Measurements from ENCODE around the gene URM1. TPM values are rescaled to one million over a fixed set of nuclear protein-coding genes. Genes with fewer than 3 reads are reported as not detected.

The URM1 gene
- total RNA-seq, 1 donor from 2014 or later = 56.9 TPM

DNA sequence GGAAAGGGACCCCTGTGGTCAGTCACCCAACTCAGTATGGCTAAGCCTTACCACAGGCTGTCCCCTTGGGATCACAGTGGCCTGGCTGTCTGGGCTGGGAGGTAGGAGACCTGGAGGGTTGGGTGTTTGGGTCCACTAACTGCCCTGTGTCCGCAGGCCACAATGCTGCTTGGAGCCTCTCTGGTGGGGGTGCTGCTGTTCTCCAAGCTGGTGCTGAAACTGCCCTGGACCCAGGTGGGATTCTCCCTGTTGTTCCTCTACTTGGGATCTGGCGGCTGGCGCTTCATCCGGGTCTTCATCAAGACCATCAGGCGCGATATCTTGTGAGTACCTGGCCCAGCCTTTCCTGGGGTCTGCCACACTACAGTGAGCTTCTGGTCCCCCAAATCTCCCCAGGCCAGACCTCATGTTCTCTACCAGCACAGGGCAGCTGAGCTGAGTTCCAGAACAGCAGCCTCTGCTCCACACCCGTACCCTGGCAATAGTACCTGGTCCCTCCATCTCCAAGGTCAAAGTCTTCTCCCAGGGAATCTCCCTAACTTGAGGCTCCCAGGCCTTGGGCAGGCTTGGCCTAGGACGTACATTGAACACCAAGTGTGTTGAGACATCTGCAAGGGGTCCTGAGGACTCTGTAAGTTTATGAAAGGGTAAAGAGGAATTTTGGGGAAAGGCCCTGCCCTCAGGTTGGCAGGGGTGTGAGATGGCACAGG, 28.0 kb upstream of the URM1 start:
- ATAC-seq (ENCODE audit: poor library complexity) = no peak
- DNase-seq = no peak
- intact Hi-C loops (cut with DNase I) = no loop called here

DNA sequence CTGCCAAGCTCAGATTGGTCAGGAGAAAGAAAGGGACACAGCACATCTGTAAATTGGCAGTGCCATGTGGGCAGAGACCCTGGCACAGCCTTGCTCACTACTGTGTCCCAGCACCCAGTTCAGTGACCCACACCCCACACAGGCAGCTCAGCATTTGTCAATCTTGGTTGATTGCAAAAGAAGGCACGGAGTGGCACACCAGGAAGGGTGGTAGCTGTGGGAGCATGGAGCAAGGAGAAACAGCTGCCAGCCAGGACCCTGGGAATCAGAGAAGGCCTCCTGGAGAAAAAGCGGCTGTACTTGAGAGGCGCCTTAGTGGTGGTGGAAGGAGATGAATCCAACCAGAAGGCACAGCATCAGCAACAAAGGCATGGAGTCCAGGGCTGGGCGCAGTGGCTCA, 27.3 kb upstream of the URM1 start:
- intact Hi-C loops (cut with DNase I) = no loop called here
- no peak for DNase-seq
- no peak for ATAC-seq (ENCODE audit: poor library complexity)

DNA sequence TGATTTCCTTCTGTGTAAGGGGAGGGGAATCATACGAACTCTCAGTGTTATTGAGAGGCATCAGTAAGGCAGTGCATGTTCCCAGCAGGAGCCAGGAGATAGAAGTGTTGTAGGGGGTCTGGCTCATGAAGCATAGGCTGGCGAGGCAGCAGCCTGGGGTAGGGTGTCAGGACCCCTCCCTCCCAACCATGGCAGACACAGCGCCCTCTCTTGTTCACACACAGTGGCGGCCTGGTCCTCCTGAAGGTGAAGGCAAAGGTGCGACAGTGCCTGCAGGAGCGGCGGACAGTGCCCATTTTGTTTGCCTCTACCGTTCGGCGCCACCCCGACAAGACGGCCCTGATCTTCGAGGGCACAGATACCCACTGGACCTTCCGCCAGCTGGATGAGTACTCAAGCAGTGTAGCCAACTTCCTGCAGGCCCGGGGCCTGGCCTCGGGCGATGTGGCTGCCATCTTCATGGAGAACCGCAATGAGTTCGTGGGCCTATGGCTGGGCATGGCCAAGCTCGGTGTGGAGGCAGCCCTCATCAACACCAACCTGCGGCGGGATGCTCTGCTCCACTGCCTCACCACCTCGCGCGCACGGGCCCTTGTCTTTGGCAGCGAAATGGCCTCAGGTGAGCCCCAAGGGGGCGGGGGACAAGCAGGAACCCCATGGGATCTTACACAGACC, 26.1 kb upstream of the URM1 start:
- intact Hi-C loops (cut with DNase I) = no loop called here
- DNase-seq = no peak
- no peak for ATAC-seq (ENCODE audit: poor library complexity)

- intact Hi-C loops (cut with DNase I) = no loop called here
- ATAC-seq (ENCODE audit: poor library complexity) = no peak
These were observed 22.0 kb upstream of the URM1 start for GRCh38 chr9:128349125-128349524.

DNA sequence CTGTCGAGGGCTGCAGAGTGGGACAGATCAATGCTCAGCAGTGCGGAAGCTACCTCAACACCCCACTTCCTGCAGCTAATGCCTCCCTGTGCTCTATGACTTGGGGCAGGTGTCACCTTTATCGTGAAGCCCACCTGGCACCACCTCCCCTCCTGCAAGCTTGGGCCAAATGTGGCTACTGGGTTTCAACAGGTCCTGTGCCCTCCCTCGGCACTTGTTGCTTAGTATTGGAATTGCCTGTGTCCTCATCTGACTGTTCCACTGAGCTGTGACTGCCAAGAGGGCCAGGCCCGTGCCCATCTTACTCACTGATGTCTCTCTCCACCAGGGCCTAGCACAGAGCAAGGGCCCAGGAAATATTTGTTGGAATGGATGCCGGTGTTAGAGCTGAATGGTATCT, 21.4 kb upstream of the URM1 start:
- DNase-seq = no peak
- intact Hi-C loops (cut with DNase I) = no loop called here
- ATAC-seq (ENCODE audit: poor library complexity) = no peak

More at GRCh38 chr9:128349125-128349524, 22.0 kb upstream of the URM1 start:
- DNase-seq = no peak

- DNase-seq (no peak), ATAC-seq (ENCODE audit: poor library complexity) (no peak)
- intact Hi-C loops (cut with DNase I) = no loop called here
These were observed 15.7 kb upstream of the URM1 start for GRCh38 chr9:128355451-128355850.

DNA sequence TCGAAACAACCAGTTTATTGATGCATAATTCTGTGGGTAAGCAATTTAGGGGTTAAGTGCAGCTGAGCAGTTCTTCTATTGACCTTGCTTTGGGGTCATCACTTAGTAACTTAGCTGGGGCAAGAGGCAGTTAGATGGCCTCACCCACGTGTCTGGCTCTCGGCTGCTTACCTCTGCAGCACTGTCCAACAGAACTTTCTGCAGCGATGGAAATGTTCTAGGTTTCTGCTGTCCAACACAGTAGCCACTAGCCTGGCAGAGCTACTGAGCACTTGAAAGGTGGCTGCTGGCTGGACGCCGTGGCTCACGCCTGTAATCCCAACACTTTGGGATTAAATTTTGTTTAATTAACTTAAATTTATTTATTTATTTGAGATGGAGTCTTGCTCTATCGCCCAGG, 13.1 kb upstream of the URM1 start:
- intact Hi-C loops (cut with DNase I) = no loop called here

DNA sequence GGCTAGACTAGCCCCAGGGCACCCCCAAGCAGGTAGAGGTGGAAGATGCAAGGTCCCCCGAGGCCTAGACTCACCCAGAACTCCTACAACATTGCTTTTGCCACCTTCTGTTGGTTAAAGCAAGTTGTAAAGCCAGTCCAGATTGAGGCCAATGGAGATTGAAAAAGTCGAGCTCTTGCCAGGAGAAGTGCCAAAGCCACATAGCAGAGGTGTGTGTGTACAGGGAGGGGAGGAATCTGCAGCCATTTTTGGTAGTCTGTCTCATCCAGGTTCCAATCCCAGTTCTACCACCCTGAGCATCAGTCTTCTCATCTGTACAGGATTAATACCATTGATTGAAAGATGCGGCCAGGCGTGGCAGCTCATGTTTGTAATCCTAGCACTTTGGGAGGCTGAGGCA, 12.3 kb upstream of the URM1 start:
- no peak for ATAC-seq (ENCODE audit: poor library complexity)
- intact Hi-C loops (cut with DNase I) = no loop called here
- DNase-seq = no peak

More for the DNA sequence above, 13.1 kb upstream of the URM1 start:
- DNase-seq = no peak
- no peak for ATAC-seq (ENCODE audit: poor library complexity)

DNA sequence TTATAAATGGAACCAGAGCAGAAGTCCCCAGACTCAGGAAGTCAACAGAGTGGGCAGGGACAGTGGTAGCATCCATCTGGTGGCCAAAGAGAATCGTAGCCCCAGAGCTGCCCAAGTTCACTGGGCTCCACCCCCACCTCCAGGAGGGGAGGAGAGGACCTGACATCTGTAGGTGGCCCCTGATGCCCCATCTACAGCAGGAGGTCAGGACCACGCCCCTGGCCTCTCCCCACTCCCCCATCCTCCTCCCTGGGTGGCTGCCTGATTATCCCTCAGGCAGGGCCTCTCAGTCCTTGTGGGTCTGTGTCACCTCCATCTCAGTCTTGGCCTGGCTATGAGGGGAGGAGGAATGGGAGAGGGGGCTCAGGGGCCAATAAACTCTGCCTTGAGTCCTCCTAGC, 10.3 kb upstream of the URM1 start:
- ATAC-seq (ENCODE audit: poor library complexity) = no peak
- intact Hi-C loops (cut with DNase I) = loop anchor here (5.0 kb wide), 1 partner anchor 51 kb away; no protein-coding TSS in a partner anchor
- DNase-seq = no peak

GRCh38 chr9:128361296-128361985, 9.7 kb upstream of the URM1 start:
- intact Hi-C loops (cut with DNase I) = loop anchor here (5.0 kb wide), 1 partner anchor 51 kb away; no protein-coding TSS in a partner anchor
- DNase-seq (no peak), ATAC-seq (ENCODE audit: poor library complexity) (peak; percentile 8)

GRCh38 chr9:128361986-128362646, 9.1 kb upstream of the URM1 start:
- intact Hi-C loops (cut with DNase I) = loop anchor here (5.0 kb wide), 1 partner anchor 50 kb away; no protein-coding TSS in a partner anchor
- DNase-seq (peak; percentile 88), ATAC-seq (ENCODE audit: poor library complexity) (peak; percentile 94)

DNA sequence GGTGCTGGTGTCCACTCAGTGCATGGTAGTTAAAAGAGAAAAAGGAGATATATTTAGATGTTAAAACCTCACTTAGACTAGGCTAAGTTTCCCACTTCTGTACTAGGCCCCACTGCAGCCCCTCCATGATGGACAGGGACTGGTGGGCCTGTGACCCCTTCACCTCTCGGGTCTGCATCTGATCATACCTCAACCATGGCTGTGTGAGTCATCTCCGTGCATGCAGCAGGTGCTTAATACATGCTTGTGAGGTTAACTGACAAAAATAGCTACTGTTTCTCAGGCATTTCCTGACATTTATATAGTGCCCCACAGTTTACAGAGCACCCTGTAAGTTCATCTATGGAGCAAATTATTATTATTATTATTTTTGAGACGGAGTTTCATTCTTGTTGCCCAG, 8.4 kb upstream of the URM1 start:
- DNase-seq = no peak
- intact Hi-C loops (cut with DNase I) = loop anchor here (5.0 kb wide), 1 partner anchor 50 kb away; no protein-coding TSS in a partner anchor
- ATAC-seq (ENCODE audit: poor library complexity) = no peak

- intact Hi-C loops (cut with DNase I) = no loop called here
- ATAC-seq (ENCODE audit: poor library complexity) (no peak), DNase-seq (no peak)
These were observed 5.6 kb upstream of the URM1 start for GRCh38 chr9:128365525-128365924.

- no peak for ATAC-seq (ENCODE audit: poor library complexity)
These were observed 2.0 kb upstream of the URM1 start for GRCh38 chr9:128369024-128369706.

DNA sequence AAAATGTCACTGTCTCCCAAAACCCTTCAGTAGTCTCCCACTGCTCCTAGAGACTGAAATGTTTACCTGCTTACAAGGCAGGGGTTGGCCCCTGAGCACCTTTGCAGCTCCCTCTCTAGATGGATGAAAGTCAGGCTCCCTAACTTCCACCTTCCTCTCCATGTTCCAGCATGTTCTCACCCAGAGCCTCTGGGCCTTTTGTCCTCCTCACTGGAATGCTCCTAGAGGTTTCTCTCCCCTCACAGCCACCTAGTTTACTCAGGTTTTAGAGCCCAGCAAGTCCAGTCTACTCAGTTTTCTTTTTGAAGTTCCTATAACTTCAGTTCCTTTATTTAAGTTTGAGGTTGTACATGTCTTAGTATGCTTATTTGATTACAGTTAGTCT, 815 bp upstream of the URM1 start:
- DNase-seq (no peak), ATAC-seq (ENCODE audit: poor library complexity) (no peak)
- intact Hi-C loops (cut with DNase I) = no loop called here

More at GRCh38 chr9:128369024-128369706, 2.0 kb upstream of the URM1 start:
- no peak for DNase-seq
- intact Hi-C loops (cut with DNase I) = no loop called here

GRCh38 chr9:128371630-128372117, 500 bp downstream of the URM1 start:
- ATAC-seq (ENCODE audit: poor library complexity) = no peak
- no peak for DNase-seq
- intact Hi-C loops (cut with DNase I) = no loop called here

DNA sequence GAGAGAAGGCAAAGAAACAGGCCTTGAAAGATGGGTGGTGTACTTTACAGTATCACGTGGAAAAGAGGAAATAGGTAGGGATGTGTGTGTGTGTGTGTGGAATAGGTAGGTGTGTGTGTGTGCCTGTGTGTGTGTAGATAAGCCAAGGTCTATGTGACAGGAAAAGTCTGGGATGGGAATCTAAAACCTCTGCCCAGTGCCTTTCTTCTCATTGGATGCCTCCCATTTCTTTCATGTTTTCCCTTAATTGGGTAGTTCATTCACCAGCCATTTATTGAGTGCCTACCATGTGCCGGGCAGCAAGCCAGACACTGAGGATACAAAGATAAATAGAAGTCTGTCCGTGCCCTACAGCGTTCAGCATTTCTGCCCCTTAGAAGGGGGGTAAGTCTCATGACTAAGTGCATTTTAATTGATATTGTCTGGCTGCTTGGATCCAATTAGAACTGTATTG, 1.0 kb downstream of the URM1 start:
- no peak for DNase-seq
- intact Hi-C loops (cut with DNase I) = no loop called here
- no peak for ATAC-seq (ENCODE audit: poor library complexity)

- no peak for DNase-seq
- intact Hi-C loops (cut with DNase I) = no loop called here
- ATAC-seq (ENCODE audit: poor library complexity) = no peak
These were observed 1.6 kb downstream of the URM1 start for GRCh38 chr9:128372784-128373183.
